NB4 (cell line): ENCODE measurements around the gene FRY.

ENCODE experiments used
- DNase-seq: peaks from one replicate; pipeline ENCODE4 v3.0.0; 2010; ENCODE audit warnings: low read depth
- H3K4me3 ChIP-seq: one replicate; pipeline ENCODE4 v1.5.1; 2011; ENCODE audit warnings: mild to moderate bottlenecking, low read depth, low read length, moderate library complexity
- CTCF ChIP-seq: IDR thresholded peaks from one replicate; pipeline ENCODE4 v1.5.1; 2012; ENCODE audit warnings: low read depth, low read length
- MAX ChIP-seq: IDR thresholded peaks from 2 replicates; pipeline ENCODE4 v1.6.1; 2011; ENCODE audit warnings: low read depth, low read length
- MYC ChIP-seq: IDR thresholded peaks from 2 replicates; pipeline ENCODE4 v1.6.1; 2011; ENCODE audit warnings: low read depth, low read length
- POLR2A ChIP-seq: IDR thresholded peaks from 2 replicates; pipeline ENCODE4 v1.6.1; 2011; ENCODE audit warnings: mild to moderate bottlenecking; ENCODE audit not compliant: insufficient read length; ENCODE audit errors: extremely low read depth

FRY gene

DNA sequence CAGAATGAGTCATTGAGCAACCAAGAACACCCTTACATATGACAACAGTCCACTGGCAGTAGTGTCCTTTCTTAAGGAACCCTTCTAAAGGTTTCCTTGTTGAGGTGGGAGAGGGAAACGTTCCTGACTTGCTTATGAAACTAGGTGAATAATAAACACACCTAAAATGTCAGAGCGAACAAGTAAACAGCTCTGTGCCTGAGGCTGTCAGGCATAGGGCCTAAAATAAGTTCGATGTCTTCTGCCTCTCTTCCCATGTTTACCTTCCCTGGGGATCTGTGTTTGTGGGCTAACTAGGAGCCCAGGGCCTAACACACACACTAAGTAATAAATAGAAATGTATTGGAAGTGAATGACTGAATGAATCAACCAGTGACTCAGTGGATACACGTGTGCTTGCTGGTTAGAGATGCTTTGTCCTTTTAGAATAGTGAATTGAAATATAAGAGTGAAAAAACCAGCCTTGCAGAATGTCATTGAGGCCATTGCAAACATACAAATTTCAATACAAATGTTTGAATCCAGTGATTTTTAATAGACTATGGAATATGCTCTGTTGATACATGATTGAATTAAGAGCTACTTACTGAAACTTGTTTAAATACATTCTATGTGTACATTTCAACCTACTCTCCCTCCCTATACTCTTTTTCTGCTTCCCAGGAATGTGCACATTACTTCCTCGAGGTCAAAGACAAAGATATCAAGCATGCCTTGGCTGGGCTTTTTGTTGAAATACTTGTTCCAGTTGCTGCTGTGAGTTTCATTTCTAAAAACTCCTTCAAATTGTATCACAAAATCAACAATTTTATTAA, 102.9 kb downstream of the FRY start:
- no peak overlapping the region for H3K4me3 ChIP-seq
- TF ChIP-seq MAX (no peak), CTCF (no peak), POLR2A (no peak), MYC (no peak)
- no peak for DNase-seq

DNA sequence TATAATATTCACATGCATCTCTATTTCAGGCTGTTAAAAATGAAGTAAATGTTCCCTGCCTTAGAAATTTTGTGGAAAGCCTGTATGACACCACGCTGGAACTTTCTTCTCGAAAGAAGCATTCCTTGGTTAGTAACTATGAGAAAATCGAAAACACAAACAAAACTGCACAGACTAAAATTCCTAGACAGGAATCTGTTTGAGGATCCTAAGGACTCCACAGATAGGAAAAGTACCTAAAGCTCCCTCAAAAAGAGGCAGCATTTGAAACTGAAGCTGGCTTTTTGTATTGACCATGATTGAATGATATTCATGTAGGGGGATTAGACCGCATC, 103.4 kb downstream of the FRY start:
- no peak for DNase-seq
- TF ChIP-seq MAX (no peak), MYC (no peak), CTCF (no peak), POLR2A (no peak)
- H3K4me3 ChIP-seq = no peak overlapping the region

DNA sequence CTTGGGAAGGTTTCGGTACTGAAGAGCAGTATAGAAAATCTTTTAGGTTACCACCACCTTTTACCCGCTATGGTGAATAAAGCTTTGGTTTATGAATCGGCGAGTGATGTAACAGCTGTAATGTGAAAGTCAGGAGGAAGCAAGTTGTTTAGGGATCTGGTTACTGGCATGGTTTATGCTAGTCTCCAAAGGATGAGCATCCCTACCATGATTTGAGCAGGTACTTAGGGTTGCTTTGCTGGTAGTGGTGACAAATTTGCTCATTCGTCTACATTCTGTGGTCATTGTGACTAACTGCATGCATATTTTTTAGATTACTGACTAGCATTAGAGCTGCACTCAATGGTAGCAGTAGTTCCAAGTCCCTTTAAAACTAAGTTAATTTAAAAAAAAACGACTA, 104.1 kb downstream of the FRY start:
- TF ChIP-seq POLR2A = no peak
- TF ChIP-seq MYC = no peak
- no peak for TF ChIP-seq CTCF
- TF ChIP-seq MAX = no peak
- no peak overlapping the region for H3K4me3 ChIP-seq
- DNase-seq = no peak

DNA sequence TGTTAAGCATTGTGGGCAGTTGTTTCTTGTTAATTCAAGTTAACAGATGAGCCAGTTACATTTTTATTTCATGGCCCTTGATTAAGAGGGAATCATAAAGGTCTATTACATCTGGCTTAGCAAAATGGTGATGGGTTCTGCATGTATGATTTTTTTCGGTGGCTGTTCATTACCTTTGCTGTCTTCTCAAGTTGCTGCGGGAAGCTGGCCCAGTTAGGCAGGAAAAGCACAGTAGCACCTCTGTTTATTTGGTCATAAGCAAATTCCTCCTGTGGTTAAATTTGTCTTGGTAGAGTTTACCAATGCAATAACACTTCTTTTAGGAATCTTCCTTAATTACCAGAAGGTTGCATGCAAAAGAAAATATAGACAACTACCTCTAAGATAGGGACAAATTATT, 104.5 kb downstream of the FRY start:
- no peak for TF ChIP-seq CTCF
- no peak for TF ChIP-seq POLR2A
- no peak for TF ChIP-seq MYC
- no peak for TF ChIP-seq MAX
- no peak overlapping the region for H3K4me3 ChIP-seq
- no peak for DNase-seq

GRCh38 chr13:32136716-32137115, 105.1 kb downstream of the FRY start:
- no peak overlapping the region for H3K4me3 ChIP-seq
- DNase-seq = no peak
- TF ChIP-seq POLR2A (no peak), MYC (no peak), MAX (no peak), CTCF (no peak)

DNA sequence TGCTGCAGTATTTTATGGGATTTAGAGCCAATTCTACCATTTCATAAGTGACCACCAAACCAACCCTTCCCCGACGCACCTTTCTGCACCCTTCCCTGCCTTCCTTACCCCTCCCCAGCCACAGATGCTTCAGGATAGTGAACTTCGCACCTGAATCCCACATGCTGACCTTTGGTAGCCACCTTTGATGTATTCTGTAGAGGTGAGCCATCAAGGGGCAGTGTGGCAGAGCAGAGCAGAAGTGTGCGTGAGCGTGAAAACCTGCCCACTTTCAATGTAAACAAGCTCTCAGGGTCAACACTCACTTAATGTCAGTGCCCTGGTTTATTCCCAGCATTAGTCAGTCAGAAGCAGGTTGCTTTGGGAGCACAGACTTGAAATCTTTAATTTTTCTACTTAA, 107.7 kb downstream of the FRY start:
- TF ChIP-seq POLR2A (no peak), CTCF (no peak), MAX (no peak), MYC (no peak)
- no peak for DNase-seq
- H3K4me3 ChIP-seq = no peak overlapping the region
